ENCODE results near the gene ZNF841.
"Not testable (repeated sequence)": the region's sequence is repeated elsewhere in the genome, so short reads cannot be mapped to it uniquely, and the experiment has no call there.

ZNF841 gene

DNA sequence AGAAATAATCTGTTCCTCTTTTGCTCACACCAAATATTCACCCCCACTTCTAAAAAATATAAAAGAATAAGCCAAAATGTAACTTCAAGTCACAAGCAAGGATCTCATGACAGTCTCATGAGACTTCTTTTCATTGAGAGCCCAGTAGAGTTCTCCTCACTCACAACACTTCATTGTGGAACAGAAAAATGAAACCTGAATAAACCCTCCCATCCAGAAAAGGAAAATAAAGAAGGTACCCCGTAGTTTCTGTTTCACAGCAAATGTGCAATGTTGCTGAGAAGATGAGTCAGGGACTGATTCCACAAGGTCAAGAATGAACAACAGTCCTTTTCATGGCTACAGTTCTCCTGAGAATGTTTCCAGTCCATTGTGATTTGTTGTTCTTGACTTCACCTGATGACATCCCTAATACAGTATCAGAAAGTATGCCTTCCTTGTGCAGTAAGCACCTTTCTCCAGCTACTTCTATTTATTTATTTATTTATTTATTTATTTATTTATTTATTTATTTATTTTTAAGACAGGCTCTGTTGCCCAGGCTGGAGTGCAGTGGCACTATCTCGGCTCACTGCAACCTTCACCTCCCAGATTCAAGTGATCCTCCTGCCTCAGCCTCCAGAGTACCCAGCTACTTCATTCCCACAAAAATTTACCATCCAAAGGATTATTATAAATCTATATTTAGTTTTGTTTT lies 6.4 kb upstream of the ZNF841 start:
- ChIA-PET POLR2A (no interaction called here), CTCF (no interaction called here)
- 100% methylated on average over 1 of the region's 2 CpGs for WGBS (ENCODE audit: insufficient coverage)
- Histone ChIP-seq H3K4me1 (ENCODE audit: control extremely low read depth in 1 of 4, control insufficient read depth in 4 of 4, insufficient read depth in 4 of 4, low read length in 3 of 4) (no peaks in the 10 kb centered on the region), H3K4me3 (ENCODE audit: control insufficient read depth in 1 of 7, extremely low read depth in 1 of 7, insufficient read depth in 4 of 7, low read depth in 2 of 7, low read length in 6 of 7) (no peak overlapping the region), H3K27me3 (replicated peaks in 2 of 5; ENCODE audit: control insufficient read depth in 4 of 5, insufficient read depth in 5 of 5, low read length in 4 of 5) (no peaks in the 10 kb centered on the region), H3K36me3 (ENCODE audit: control insufficient read depth in 4 of 4, insufficient read depth in 4 of 4, low read length in 3 of 4) (no peaks in the 10 kb centered on the region), H3K27ac (ENCODE audit: insufficient read depth in 1 of 2, low read depth in 1 of 2, low read length in 2 of 2, poor library complexity in 1 of 2, severe bottlenecking in 2 of 2) (no peak overlapping the region), H3K9me3 (ENCODE audit: control extremely low read depth in 1 of 5, control insufficient read depth in 4 of 5, insufficient read depth in 2 of 5, low read depth in 1 of 5, low read length in 4 of 5) (peaks cover 3 to 55% (median 24%) of the 10 kb centered on the region in 5 experiments)
- no peak for DNase-seq

DNA sequence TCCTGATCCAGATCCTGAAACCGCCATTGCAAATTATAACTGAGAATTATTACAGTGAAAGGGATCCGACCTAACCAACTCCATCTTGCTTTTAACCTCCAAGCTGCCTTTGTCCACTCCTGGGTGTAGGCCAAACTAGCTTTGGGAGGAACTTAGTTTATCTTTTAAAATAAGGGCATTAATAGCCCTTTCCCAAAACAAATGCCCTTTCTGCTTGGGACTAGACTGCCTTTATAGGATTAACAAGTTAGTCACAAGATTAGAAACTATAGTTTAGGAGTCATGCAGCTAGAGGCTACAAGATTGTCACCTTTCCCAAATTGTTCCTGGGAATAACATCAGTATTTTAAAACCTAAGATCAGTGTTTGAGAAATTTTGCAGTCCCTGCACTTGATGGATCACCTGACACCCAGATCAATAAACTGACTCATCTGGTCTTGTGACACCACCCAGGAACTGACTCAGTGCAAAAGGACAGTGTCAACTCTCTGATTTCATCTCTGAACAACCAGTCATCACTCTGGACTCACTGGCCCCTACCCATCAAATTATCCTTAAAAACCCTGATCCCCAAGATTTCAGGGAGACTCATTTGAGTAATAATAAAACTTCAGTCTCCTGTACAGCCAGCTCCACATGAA lies 4.1 kb upstream of the ZNF841 start:
- H3K9me3 ChIP-seq (ENCODE audit: control extremely low read depth in 1 of 5, control insufficient read depth in 4 of 5, insufficient read depth in 2 of 5, low read depth in 1 of 5, low read length in 4 of 5) = peaks cover 2 to 47% (median 19%) of the 10 kb centered on the region in 5 experiments
- peaks cover 0 to 12% (median 8%) of the 10 kb centered on the region in 4 experiments for H3K4me1 ChIP-seq (ENCODE audit: control extremely low read depth in 1 of 4, control insufficient read depth in 4 of 4, insufficient read depth in 4 of 4, low read length in 3 of 4)
- no peak overlapping the region for H3K27ac ChIP-seq (ENCODE audit: insufficient read depth in 1 of 2, low read depth in 1 of 2, low read length in 2 of 2, poor library complexity in 1 of 2, severe bottlenecking in 2 of 2)
- H3K27me3 ChIP-seq (replicated peaks in 2 of 5; ENCODE audit: control insufficient read depth in 4 of 5, insufficient read depth in 5 of 5, low read length in 4 of 5) = no peaks in the 10 kb centered on the region
- CTCF ChIA-PET = no interaction called here
- H3K36me3 ChIP-seq (ENCODE audit: control insufficient read depth in 4 of 4, insufficient read depth in 4 of 4, low read length in 3 of 4) = no peaks in the 10 kb centered on the region
- 100% methylated on average over 1 of the region's 2 CpGs for WGBS (ENCODE audit: insufficient coverage)
- DNase-seq = no peak
- no peak overlapping the region for H3K4me3 ChIP-seq (ENCODE audit: control insufficient read depth in 1 of 7, extremely low read depth in 1 of 7, insufficient read depth in 4 of 7, low read depth in 2 of 7, low read length in 6 of 7)
- POLR2A ChIA-PET = no interaction called here

DNA sequence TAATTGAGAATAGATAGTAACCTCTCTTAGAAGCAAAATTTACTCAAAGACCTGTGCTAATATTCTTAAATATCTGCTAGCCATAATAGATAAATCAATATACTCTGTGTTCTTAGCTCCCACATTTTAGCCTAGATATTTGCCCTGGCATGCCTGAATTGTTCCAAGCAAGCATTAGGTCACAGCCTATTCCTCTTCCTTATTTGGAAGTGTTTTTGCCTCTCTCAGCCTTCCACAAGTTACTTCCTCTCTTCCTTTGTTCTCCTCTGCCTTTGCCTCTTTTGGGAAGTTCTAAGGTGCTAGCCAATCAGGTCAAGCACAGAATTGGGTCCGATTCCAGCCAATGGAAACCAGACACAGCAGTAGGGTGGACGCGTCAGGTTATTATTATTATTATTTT lies 851 bp upstream of the ZNF841 start:
- H3K27me3 ChIP-seq (replicated peaks in 2 of 5; ENCODE audit: control insufficient read depth in 4 of 5, insufficient read depth in 5 of 5, low read length in 4 of 5); H3K27ac ChIP-seq (ENCODE audit: insufficient read depth in 1 of 2, low read depth in 1 of 2, low read length in 2 of 2, poor library complexity in 1 of 2, severe bottlenecking in 2 of 2); CTCF ChIA-PET; DNase-seq; POLR2A ChIA-PET: not testable (repeated sequence)
- Histone ChIP-seq H3K4me3 (ENCODE audit: control insufficient read depth in 1 of 7, extremely low read depth in 1 of 7, insufficient read depth in 4 of 7, low read depth in 2 of 7, low read length in 6 of 7) (peak overlapping the region in 1 of 7 experiments; percentile 100), H3K9me3 (ENCODE audit: control extremely low read depth in 1 of 5, control insufficient read depth in 4 of 5, insufficient read depth in 2 of 5, low read depth in 1 of 5, low read length in 4 of 5) (peaks cover 0 to 54% (median 31%) of the 10 kb centered on the region in 5 experiments), H3K4me1 (ENCODE audit: control extremely low read depth in 1 of 4, control insufficient read depth in 4 of 4, insufficient read depth in 4 of 4, low read length in 3 of 4) (peaks cover 0 to 15% (median 10%) of the 10 kb centered on the region in 4 experiments), H3K36me3 (ENCODE audit: control insufficient read depth in 4 of 4, insufficient read depth in 4 of 4, low read length in 3 of 4) (peaks cover 7 to 21% (median 11%) of the 10 kb centered on the region in 4 experiments)
- WGBS (ENCODE audit: insufficient coverage) = 100% methylated on average over 1 of the region's 3 CpGs

DNA sequence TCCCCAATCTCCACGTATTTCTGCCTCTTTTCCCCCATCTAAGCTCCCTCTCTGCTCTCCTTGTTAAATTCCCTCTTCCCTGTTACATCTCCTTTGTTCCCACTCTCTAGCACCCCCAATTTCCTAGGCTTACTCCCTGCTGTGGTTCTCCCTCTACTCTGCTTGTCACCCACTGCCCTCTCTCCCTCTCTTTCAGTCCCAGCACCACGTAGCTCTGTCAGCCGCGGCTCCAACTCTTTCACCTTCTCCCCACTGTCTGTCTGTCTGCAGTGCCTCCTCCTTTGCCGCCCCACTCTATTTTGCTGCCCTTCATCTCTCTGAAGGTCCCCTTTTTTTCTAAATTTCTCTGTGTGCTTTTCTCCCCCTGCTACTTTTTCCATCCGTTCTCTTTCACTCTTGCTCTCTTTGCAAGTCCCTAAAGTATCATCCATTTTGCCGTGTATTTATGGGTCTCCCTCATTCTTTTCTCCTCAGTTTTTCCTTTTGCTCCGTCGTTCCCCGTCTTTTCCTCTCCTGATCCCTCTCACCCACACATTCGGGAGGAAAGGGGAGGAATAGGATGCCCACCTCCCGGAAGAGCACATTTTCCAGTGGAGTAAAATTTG lies 937 bp downstream of the ZNF841 start:
- peak in 2 of 3 donors; percentile 16 to 27 for DNase-seq
- H3K4me1 ChIP-seq (ENCODE audit: control extremely low read depth in 1 of 4, control insufficient read depth in 4 of 4, insufficient read depth in 4 of 4, low read length in 3 of 4) = peaks cover 0 to 15% (median 10%) of the 10 kb centered on the region in 4 experiments
- 41% methylated on average over 7 of the region's 12 CpGs for WGBS (ENCODE audit: insufficient coverage)
- POLR2A ChIA-PET = no interaction called here
- CTCF ChIA-PET = no interaction called here
- H3K27ac ChIP-seq (ENCODE audit: insufficient read depth in 1 of 2, low read depth in 1 of 2, low read length in 2 of 2, poor library complexity in 1 of 2, severe bottlenecking in 2 of 2) = peak overlapping the region in 1 of 2 experiments; percentile 87
- H3K36me3 ChIP-seq (ENCODE audit: control insufficient read depth in 4 of 4, insufficient read depth in 4 of 4, low read length in 3 of 4) = peaks cover 11 to 39% (median 17%) of the 10 kb centered on the region in 4 experiments
- H3K27me3 ChIP-seq (replicated peaks in 2 of 5; ENCODE audit: control insufficient read depth in 4 of 5, insufficient read depth in 5 of 5, low read length in 4 of 5) = no peaks in the 10 kb centered on the region
- H3K9me3 ChIP-seq (ENCODE audit: control extremely low read depth in 1 of 5, control insufficient read depth in 4 of 5, insufficient read depth in 2 of 5, low read depth in 1 of 5, low read length in 4 of 5) = peaks cover 0 to 66% (median 42%) of the 10 kb centered on the region in 5 experiments
- peak overlapping the region; percentile 64 to 100 (median 98) for H3K4me3 ChIP-seq (ENCODE audit: control insufficient read depth in 1 of 7, extremely low read depth in 1 of 7, insufficient read depth in 4 of 7, low read depth in 2 of 7, low read length in 6 of 7)

DNA sequence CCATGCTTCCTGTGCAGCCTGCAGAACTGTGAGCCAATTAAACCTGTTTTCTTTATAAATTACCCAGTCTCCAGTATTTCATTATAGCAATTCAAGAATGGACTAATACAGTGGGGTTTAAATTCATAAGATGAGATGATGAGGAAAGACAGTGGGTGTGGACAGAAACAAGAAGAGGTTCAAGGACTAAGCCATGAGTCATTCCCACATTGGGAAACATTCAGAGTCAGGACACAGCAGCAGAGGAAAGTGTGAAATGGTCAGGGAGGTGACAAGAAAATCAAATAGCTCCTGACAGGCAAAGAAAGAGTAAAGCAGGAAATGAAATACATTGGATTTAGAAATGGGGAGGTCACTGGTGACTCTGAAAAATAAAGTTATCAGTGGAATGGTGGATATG lies 9.1 kb downstream of the ZNF841 start:
- no peak for DNase-seq

DNA sequence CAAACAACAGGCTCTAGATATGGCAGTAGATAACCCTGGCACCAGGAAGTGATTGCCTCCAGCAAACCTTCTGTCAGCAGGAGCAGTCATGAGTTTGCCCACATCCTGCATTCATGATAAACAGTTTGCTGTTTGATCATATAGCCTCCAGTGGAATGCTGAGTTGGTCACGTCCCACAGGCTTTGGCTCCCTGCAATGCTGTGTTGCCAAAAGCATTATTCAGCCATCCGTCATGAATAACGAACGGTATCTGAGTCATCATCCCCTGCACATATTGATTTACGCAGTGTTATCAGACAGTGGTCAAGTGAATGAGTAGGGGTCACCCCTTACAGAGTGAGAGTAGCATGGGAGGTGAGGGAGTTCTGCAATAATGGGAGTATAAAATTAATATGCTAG lies 25.1 kb downstream of the ZNF841 start:
- H3K9me3 ChIP-seq (ENCODE audit: control extremely low read depth in 1 of 5, control insufficient read depth in 4 of 5, insufficient read depth in 2 of 5, low read depth in 1 of 5, low read length in 4 of 5) = peaks cover 22 to 96% (median 65%) of the 10 kb centered on the region in 5 experiments
- WGBS (ENCODE audit: insufficient coverage) = 97% methylated on average over 5 of the region's 5 CpGs
- no peak for DNase-seq
- ChIA-PET CTCF (no interaction called here), POLR2A (no interaction called here)
- H3K36me3 ChIP-seq (ENCODE audit: control insufficient read depth in 4 of 4, insufficient read depth in 4 of 4, low read length in 3 of 4) = peaks cover 36 to 97% (median 63%) of the 10 kb centered on the region in 4 experiments
- H3K4me1 ChIP-seq (ENCODE audit: control extremely low read depth in 1 of 4, control insufficient read depth in 4 of 4, insufficient read depth in 4 of 4, low read length in 3 of 4) = no peaks in the 10 kb centered on the region
- no peaks in the 10 kb centered on the region for H3K27me3 ChIP-seq (replicated peaks in 2 of 5; ENCODE audit: control insufficient read depth in 4 of 5, insufficient read depth in 5 of 5, low read length in 4 of 5)
- H3K27ac ChIP-seq (ENCODE audit: insufficient read depth in 1 of 2, low read depth in 1 of 2, low read length in 2 of 2, poor library complexity in 1 of 2, severe bottlenecking in 2 of 2) = no peak overlapping the region
- H3K4me3 ChIP-seq (ENCODE audit: control insufficient read depth in 1 of 7, extremely low read depth in 1 of 7, insufficient read depth in 4 of 7, low read depth in 2 of 7, low read length in 6 of 7) = no peak overlapping the region

More for the DNA sequence above, 9.1 kb downstream of the ZNF841 start:
- Histone ChIP-seq H3K36me3 (ENCODE audit: control insufficient read depth in 4 of 4, insufficient read depth in 4 of 4, low read length in 3 of 4) (peaks cover 36 to 98% (median 60%) of the 10 kb centered on the region in 4 experiments), H3K9me3 (ENCODE audit: control extremely low read depth in 1 of 5, control insufficient read depth in 4 of 5, insufficient read depth in 2 of 5, low read depth in 1 of 5, low read length in 4 of 5) (peaks cover 4 to 95% (median 63%) of the 10 kb centered on the region in 5 experiments), H3K27ac (ENCODE audit: insufficient read depth in 1 of 2, low read depth in 1 of 2, low read length in 2 of 2, poor library complexity in 1 of 2, severe bottlenecking in 2 of 2) (no peak overlapping the region), H3K4me1 (ENCODE audit: control extremely low read depth in 1 of 4, control insufficient read depth in 4 of 4, insufficient read depth in 4 of 4, low read length in 3 of 4) (no peaks in the 10 kb centered on the region), H3K4me3 (ENCODE audit: control insufficient read depth in 1 of 7, extremely low read depth in 1 of 7, insufficient read depth in 4 of 7, low read depth in 2 of 7, low read length in 6 of 7) (no peak overlapping the region), H3K27me3 (replicated peaks in 2 of 5; ENCODE audit: control insufficient read depth in 4 of 5, insufficient read depth in 5 of 5, low read length in 4 of 5) (no peaks in the 10 kb centered on the region)
- POLR2A ChIA-PET = no interaction called here
- CTCF ChIA-PET = no interaction called here

DNA sequence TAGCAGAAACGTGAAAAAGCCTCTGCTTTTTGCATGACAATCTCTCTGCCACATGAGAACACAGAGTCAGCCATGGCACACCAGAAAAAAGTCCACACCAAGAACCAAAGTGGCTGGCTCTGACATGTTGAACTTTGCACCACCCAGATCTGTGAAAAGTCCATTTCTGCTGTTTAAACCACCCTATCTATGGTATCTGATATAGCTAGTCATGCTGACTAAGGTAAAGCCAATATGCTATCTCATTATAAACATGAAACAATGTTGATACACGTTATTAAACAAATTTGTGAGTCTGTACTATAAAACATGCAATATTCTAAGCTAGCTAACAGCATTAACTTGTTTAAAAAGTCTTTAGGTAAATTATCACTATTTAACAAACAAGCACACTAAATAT lies 25.9 kb downstream of the ZNF841 start:
- no peaks in the 10 kb centered on the region for H3K27me3 ChIP-seq (replicated peaks in 2 of 5; ENCODE audit: control insufficient read depth in 4 of 5, insufficient read depth in 5 of 5, low read length in 4 of 5)
- H3K27ac ChIP-seq (ENCODE audit: insufficient read depth in 1 of 2, low read depth in 1 of 2, low read length in 2 of 2, poor library complexity in 1 of 2, severe bottlenecking in 2 of 2) = no peak overlapping the region
- ChIA-PET CTCF (interaction anchor here (0.6 kb wide), 1 partner anchor 214 kb away, joined by 3 read pairs; no protein-coding TSS in a partner anchor), POLR2A (no interaction called here)
- peaks cover 23 to 97% (median 65%) of the 10 kb centered on the region in 5 experiments for H3K9me3 ChIP-seq (ENCODE audit: control extremely low read depth in 1 of 5, control insufficient read depth in 4 of 5, insufficient read depth in 2 of 5, low read depth in 1 of 5, low read length in 4 of 5)
- H3K4me3 ChIP-seq (ENCODE audit: control insufficient read depth in 1 of 7, extremely low read depth in 1 of 7, insufficient read depth in 4 of 7, low read depth in 2 of 7, low read length in 6 of 7) = peak overlapping the region in 1 of 7 experiments; percentile 33
- 80% methylated on average over 1 of the region's 2 CpGs for WGBS (ENCODE audit: insufficient coverage)
- H3K36me3 ChIP-seq (ENCODE audit: control insufficient read depth in 4 of 4, insufficient read depth in 4 of 4, low read length in 3 of 4) = peaks cover 33 to 94% (median 58%) of the 10 kb centered on the region in 4 experiments
- no peak for DNase-seq
- no peaks in the 10 kb centered on the region for H3K4me1 ChIP-seq (ENCODE audit: control extremely low read depth in 1 of 4, control insufficient read depth in 4 of 4, insufficient read depth in 4 of 4, low read length in 3 of 4)
